K562 (cell line): ENCODE data around the gene SLC35G3. TPM values are rescaled to one million over a fixed set of nuclear protein-coding genes. Genes with fewer than 3 reads are reported as not detected.

Experiments
- ATAC-seq: fragments of 200-7000 bp; cut with Tn5 transposase; 3 replicates; pipeline ENCODE4 v1.9.1; 2020; ENCODE audit warnings: moderate library complexity
- BruUV-seq: library from RNA; stranded (reverse); fragments of 400-500 nt; replicated peaks from 2 replicates; lab custom pipeline; 2021; lab: Mats Ljungman, UMichigan
- CTCF ChIA-PET: fragments of 300-600 bp; formaldehyde crosslinking; extraction: SDS; loops from one replicate; lab custom pipeline; 2021; ENCODE audit warnings: low intra/inter-chr PET ratio; lab: Yijun Ruan, JAX
- POLR2A ChIA-PET: fragments of 300-600, 350-650 bp; sonication (Branson Sonifier 250); formaldehyde crosslinking; extraction: SDS; loops from one replicate; lab custom pipeline; 2021; ENCODE audit warnings: antibody characterized with exemption, inconsistent platforms; lab: Yijun Ruan, JAX
- DNase-seq, 4 experiments: peaks; one replicate each; pipeline versions ENCODE4 v3.0.0 to v3.0.0-alpha.2; 2011 to 2018; ENCODE audit warnings: low spot score in 3 of 4, mixed read lengths in 3 of 4; ENCODE audit errors: extremely low read depth in 1 of 4
- FAIRE-seq: peaks from 2 replicates; lab custom pipeline; 2011; peaks lifted over from hg19 to GRCh38; lab: Jason Lieb, UNC
- H2AFZ ChIP-seq: 2 replicates; pipeline ENCODE4 v1.6.0; 2011; ENCODE audit warnings: low read depth, low read length, control low read depth, inconsistent platforms
- H3K27ac ChIP-seq: fragments of 200-600 bp; 3 replicates; pipeline ENCODE4 v1.8.0; 2011; ENCODE audit warnings: low read depth, mild to moderate bottlenecking, control low read depth, inconsistent platforms, low read length, moderate library complexity, mixed read lengths; ENCODE audit errors: extremely low read depth
- H3K27me3 ChIP-seq, 2 experiments: fragments of 300-600 bp in 1 of 2; 2 replicates in 1 of 2; 3 replicates in 1 of 2; pipeline versions ENCODE4 v1.6.0 to v1.8.0; 2011; ENCODE audit warnings: inconsistent platforms in 2 of 2, low read length in 2 of 2, mild to moderate bottlenecking in 1 of 2, mixed read lengths in 1 of 2, moderate library complexity in 1 of 2; ENCODE audit not compliant: control insufficient read depth in 2 of 2, insufficient read depth in 2 of 2
- H3K36me3 ChIP-seq: fragments of 300-600 bp; 3 replicates; pipeline ENCODE4 v1.8.0; 2011; ENCODE audit warnings: mild to moderate bottlenecking, low read length, inconsistent platforms; ENCODE audit not compliant: control insufficient read depth, insufficient read depth
- H3K4me1 ChIP-seq, 2 experiments: fragments of 200-600 bp in 1 of 2; replicated peaks in 1 of 2; 2 replicates in 1 of 2; 3 replicates in 1 of 2; pipeline versions ENCODE4 v1.5.1 to v1.8.0; 2011; ENCODE audit warnings: inconsistent platforms in 2 of 2, low read length in 2 of 2, mild to moderate bottlenecking in 1 of 2, mixed read lengths in 1 of 2, moderate library complexity in 1 of 2; ENCODE audit not compliant: control insufficient read depth in 2 of 2, insufficient read depth in 2 of 2
- H3K4me2 ChIP-seq: 2 replicates; pipeline ENCODE4 v1.6.1; 2011; ENCODE audit warnings: low read length, control low read depth, inconsistent platforms, mixed read lengths; ENCODE audit not compliant: insufficient read depth
- H3K4me3 ChIP-seq: fragments of 200-600 bp; sonication (generic), shearing (Covaris generic); 2 replicates; pipeline ENCODE4 v1.5.1; 2016; ENCODE audit warnings: control low read depth, inconsistent platforms
- H3K79me2 ChIP-seq: fragments of 200-600 bp; 3 replicates; pipeline ENCODE4 v1.8.0; 2011; ENCODE audit warnings: low read length, inconsistent platforms; ENCODE audit not compliant: control insufficient read depth, insufficient read depth
- H3K9ac ChIP-seq, 2 experiments: 2 replicates each; pipeline versions ENCODE4 v1.6.0 to v1.6.1; 2011; ENCODE audit warnings: low read depth in 2 of 2, low read length in 2 of 2, control low read depth in 1 of 2, inconsistent platforms in 1 of 2, mild to moderate bottlenecking in 1 of 2, mixed read lengths in 1 of 2; ENCODE audit not compliant: insufficient read depth in 1 of 2
- H3K9me1 ChIP-seq: one replicate; pipeline ENCODE4 v1.6.0; 2011; ENCODE audit warnings: inconsistent platforms, mild to moderate bottlenecking, low read length, moderate library complexity; ENCODE audit not compliant: control insufficient read depth, insufficient read depth
- H3K9me3 ChIP-seq: replicated peaks from 2 replicates; pipeline ENCODE4 v1.5.1; 2011; ENCODE audit warnings: low read depth, low read length, inconsistent platforms; ENCODE audit not compliant: control insufficient read depth, insufficient read depth
- H4K20me1 ChIP-seq: replicated peaks from 2 replicates; pipeline ENCODE4 v1.6.1; 2011; ENCODE audit warnings: low read length, inconsistent platforms, mixed read lengths; ENCODE audit not compliant: control insufficient read depth, insufficient read depth
- ATF1 ChIP-seq, 2 experiments: fragments of 450-650 bp in 1 of 2; IDR thresholded peaks; 2 replicates each; pipeline ENCODE4 v1.6.1; 2016; ENCODE audit warnings: missing compliant biosample characterization in 1 of 2, missing genetic modification characterization in 1 of 2
- EP300 ChIP-seq: IDR thresholded peaks from 2 replicates; pipeline ENCODE4 v1.6.1; 2012; ENCODE audit warnings: low read length, improper control_type of control experiment
- ETV1 ChIP-seq: fragments of 450-650 bp; conservative IDR thresholded peaks from 2 replicates; pipeline ENCODE4 v1.6.1; 2016; ENCODE audit warnings: missing genetic modification characterization, control low read depth, low read depth, missing compliant biosample characterization
- GABPA ChIP-seq: fragments of 200-800 bp; sonication (Bioruptor generic); conservative IDR thresholded peaks from 2 replicates; pipeline ENCODE4 v1.6.1; 2016; ENCODE audit warnings: low read depth, missing genetic modification characterization, missing compliant biosample characterization
- HMG20A ChIP-seq: fragments of 450-650 bp; formaldehyde crosslinking; conservative IDR thresholded peaks from 2 replicates; pipeline ENCODE4 v1.4.0; 2020; ENCODE audit warnings: mild to moderate bottlenecking, mixed read lengths
- JUND ChIP-seq, 2 experiments: IDR thresholded peaks; 2 replicates in 1 of 2; 3 replicates in 1 of 2; pipeline ENCODE4 v1.6.1; 2011; ENCODE audit warnings: borderline replicate concordance in 2 of 2, low read depth in 2 of 2, low read length in 2 of 2, improper control_type of control experiment in 1 of 2, missing biosample characterization in 1 of 2, missing genetic modification characterization in 1 of 2, missing genetic modification reagents in 1 of 2
- SAFB ChIP-seq: fragments of 200-400 bp; formaldehyde crosslinking; IDR thresholded peaks from 2 replicates; pipeline ENCODE4 v1.6.1; 2017; ENCODE audit warnings: low read depth, low read length, borderline replicate concordance
- SMARCE1 ChIP-seq: fragments of 450-650 bp; IDR thresholded peaks from 2 replicates; pipeline ENCODE4 v1.7.1; 2016; ENCODE audit warnings: mild to moderate bottlenecking
- SUPT5H ChIP-seq: fragments of 450-650 bp; IDR thresholded peaks from 2 replicates; pipeline ENCODE4 v1.6.1; 2016
- TCF3 ChIP-seq: sonication (generic); formaldehyde crosslinking; IDR thresholded peaks from 2 replicates; pipeline ENCODE4 v1.4.0; 2020; ENCODE audit warnings: mild to moderate bottlenecking, missing genetic modification reagents
- ZNF668 ChIP-seq: fragments of 250-450 bp; sonication (Bioruptor Pico); IDR thresholded peaks from 2 replicates; pipeline ENCODE4 v1.8.0; 2022; ENCODE audit warnings: mild to moderate bottlenecking, inconsistent platforms
- WGBS: fragments of 100-300 bp; shearing (Covaris generic); methylation state at CpG from one replicate; pipeline ENCODE4 v1.1.6; 2016; ENCODE audit warnings: low coverage, mixed read lengths; ENCODE audit not compliant: insufficient coverage; ENCODE audit errors: missing lambda C conversion rate; 5-methylcytosine and 5-hydroxymethylcytosine counted together
- in situ Hi-C: fragments of 300-500 bp; cut with MboI; formaldehyde crosslinking; loops from 4 replicates; pipeline ENCODE4 v1.15.0; 2018; ENCODE audit warnings: inconsistent platforms, mixed read lengths
- intact Hi-C: fragments of 100-400 bp; cut with micrococcal nuclease; formaldehyde crosslinking; loops from 2 replicates; pipeline ENCODE4 v1.14.2; 2022
- polyA plus RNA-seq, 8 experiments: library from polyadenylated mRNA; depleted of rRNA in 4 of 8; stranded (reverse) in 5 of 8; unstranded in 3 of 8; fragments of >200 nt; fragmentation: Nextera tagmentation in 2 of 8; fragmentation: Illumina TruSeq in 1 of 8; extraction: Ambion mirVana in 2 of 8; extraction: Trizol in 1 of 8; gene quantifications; 2 replicates each; pipeline versions ENCODE4 v1.2.1 to v1.2.3, GENCODE V29; 2011 to 2014; ENCODE audit warnings: inconsistent platforms in 1 of 8, missing spikeins in 1 of 8
- total RNA-seq, 7 experiments: library from RNA; depleted of rRNA in 6 of 7; stranded (reverse); fragments of >200 nt in 6 of 7; fragmentation: Illumina TruSeq in 2 of 7; extraction: Trizol in 2 of 7; gene quantifications; 2 replicates each; pipeline versions ENCODE4 v1.2.1 to v1.2.3, GENCODE V29; 2011 to 2021; ENCODE audit warnings: low replicate concordance in 1 of 7
- TF ChIP-seq, protein P1 (sequence below): conservative IDR thresholded peaks from 2 replicates; pipeline ENCODE4 v1.6.1; 2011; ENCODE audit warnings: low read depth, mild to moderate bottlenecking, low read length; ENCODE audit not compliant: control insufficient read depth
- TF ChIP-seq, protein P2 (sequence below): sonication (generic); formaldehyde crosslinking; IDR thresholded peaks from 2 replicates; pipeline ENCODE4 v1.5.0; 2020; ENCODE audit warnings: missing genetic modification reagents

The SLC35G3 gene
- total and polyA plus RNA-seq, 9 of the 15 experiments (the other 6 are each of a cell fraction or from before 2014, with no cell fraction given): not detected

DNA sequence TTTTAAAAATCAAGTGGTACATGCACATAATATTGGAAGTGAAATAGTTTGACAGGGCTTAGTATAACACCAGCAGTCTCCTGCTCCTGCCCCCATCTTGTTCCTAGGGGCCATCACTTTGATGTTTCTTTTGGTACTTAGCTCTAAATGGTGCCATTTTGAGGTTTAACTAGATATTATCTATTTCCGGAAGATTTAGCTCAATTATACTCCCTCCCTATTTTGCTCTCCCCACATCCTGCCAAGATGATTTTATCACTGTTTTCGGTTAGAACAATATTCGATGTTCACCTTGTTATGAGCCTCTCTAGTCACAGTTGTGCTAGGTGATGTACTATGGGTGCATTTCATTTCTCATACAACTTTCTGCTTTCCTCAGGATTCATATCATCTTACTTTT is 20.0 kb upstream of the SLC35G3 start:
- no peaks in the 10 kb centered on the region for H3K4me1 ChIP-seq
- H2AFZ ChIP-seq: no peak overlapping the region
- ChIA-PET POLR2A (no interaction called here), CTCF (no interaction called here)
- ATAC-seq (no peak), FAIRE-seq (no peak), DNase-seq (no peak)
- BruUV-seq: no TSS peak
- H3K9me3 ChIP-seq: no peaks in the 10 kb centered on the region
- H3K27ac ChIP-seq: no peak overlapping the region
- in situ Hi-C loops (no loop called here), intact Hi-C loops (no loop called here)
- no peaks in the 10 kb centered on the region for H3K36me3 ChIP-seq
- no peaks in the 10 kb centered on the region for H3K9me1 ChIP-seq
- no peak overlapping the region for H3K4me3 ChIP-seq
- peaks cover 5 to 14% of the 10 kb centered on the region in 2 experiments; a peak in 2 of 5 replicates for H3K27me3 ChIP-seq
- no peaks in the 10 kb centered on the region for H3K79me2 ChIP-seq
- H3K9ac ChIP-seq: no peak overlapping the region
- no peak for TF ChIP-seq ATF1 (CRISPR knock-in tag; IDR thresholded peaks at IDR 0.05)
- TF ChIP-seq ATF1 (tag; IDR thresholded peaks at IDR 0.05): no peak
- TF ChIP-seq ZNF668 (CRISPR knock-in tag): no peak
- TF ChIP-seq EP300: peak; percentile 17; the same call in 1 of the 2 replicates
- no peak for TF ChIP-seq SMARCE1
- TF ChIP-seq, protein P1, sequence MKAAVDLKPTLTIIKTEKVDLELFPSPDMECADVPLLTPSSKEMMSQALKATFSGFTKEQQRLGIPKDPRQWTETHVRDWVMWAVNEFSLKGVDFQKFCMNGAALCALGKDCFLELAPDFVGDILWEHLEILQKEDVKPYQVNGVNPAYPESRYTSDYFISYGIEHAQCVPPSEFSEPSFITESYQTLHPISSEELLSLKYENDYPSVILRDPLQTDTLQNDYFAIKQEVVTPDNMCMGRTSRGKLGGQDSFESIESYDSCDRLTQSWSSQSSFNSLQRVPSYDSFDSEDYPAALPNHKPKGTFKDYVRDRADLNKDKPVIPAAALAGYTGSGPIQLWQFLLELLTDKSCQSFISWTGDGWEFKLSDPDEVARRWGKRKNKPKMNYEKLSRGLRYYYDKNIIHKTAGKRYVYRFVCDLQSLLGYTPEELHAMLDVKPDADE: no peak
- no peak for TF ChIP-seq SAFB
- no peak for TF ChIP-seq HMG20A (CRISPR knock-in tag)
- TF ChIP-seq, protein P2, sequence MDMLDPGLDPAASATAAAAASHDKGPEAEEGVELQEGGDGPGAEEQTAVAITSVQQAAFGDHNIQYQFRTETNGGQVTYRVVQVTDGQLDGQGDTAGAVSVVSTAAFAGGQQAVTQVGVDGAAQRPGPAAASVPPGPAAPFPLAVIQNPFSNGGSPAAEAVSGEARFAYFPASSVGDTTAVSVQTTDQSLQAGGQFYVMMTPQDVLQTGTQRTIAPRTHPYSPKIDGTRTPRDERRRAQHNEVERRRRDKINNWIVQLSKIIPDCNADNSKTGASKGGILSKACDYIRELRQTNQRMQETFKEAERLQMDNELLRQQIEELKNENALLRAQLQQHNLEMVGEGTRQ (CRISPR knock-in tag): no peak
- TF ChIP-seq TCF3 (CRISPR knock-in tag): no peak
- TF ChIP-seq ETV1 (tag): peak; percentile 74
- no peak for TF ChIP-seq JUND (IDR thresholded peaks at IDR 0.05; ENCODE audit: borderline replicate concordance, low read depth, low read length)
- TF ChIP-seq JUND (tag; IDR thresholded peaks at IDR 0.05; ENCODE audit: borderline replicate concordance, low read depth, low read length): no peak
- TF ChIP-seq GABPA: 0 out of 2 replicates have a peak, but pooled peaks have one; percentile 28
- no peak for TF ChIP-seq SUPT5H
- no peaks in the 10 kb centered on the region for H4K20me1 ChIP-seq
- no peak overlapping the region for H3K4me2 ChIP-seq
- WGBS: 0% methylated on average over 3 of the region's 3 CpGs
